Stimulated activated naive CD4-positive, alpha-beta T cell treated with Interleukin-2 at 50 U/mL for 16 hours (primary cell): ENCODE results near the gene PCDHGA6.
"Not testable (repeated sequence)": the region's sequence is repeated elsewhere in the genome, so short reads cannot be mapped to it uniquely, and the experiment has no call there.

Experiments
- DNase-seq: peaks from one replicate; lab custom pipeline; 2025; lab: John Stamatoyannopoulos, UW

PCDHGA6 gene

GRCh38 chr5:141373673-141374317 lies at the start of gene PCDHGA6:
TSS of gene PCDHGA6 (plus strand) at chr5:141373891. CDS start at chr5:141374084, 193 bp downstream.
- no peak for DNase-seq

- peak; percentile 73 for DNase-seq
Measured at GRCh38 chr5:141326088-141326854, 47.4 kb upstream of the PCDHGA6 start.

GRCh38 chr5:141328231-141328630 lies 45.5 kb upstream of the PCDHGA6 start:
- DNase-seq: no peak

GRCh38 chr5:141330299-141331080 lies 43.2 kb upstream of the PCDHGA6 start, which contains the start of gene PCDHGA1:
TSS of gene PCDHGA1 (plus strand) at chr5:141330514.
- DNase-seq: peak; percentile 11

GRCh38 chr5:141332571-141332970 lies 41.1 kb upstream of the PCDHGA6 start:
- not testable (repeated sequence) for DNase-seq

GRCh38 chr5:141338538-141339306 lies 35.0 kb upstream of the PCDHGA6 start, which contains the start of gene PCDHGA2:
TSS of gene PCDHGA2 (plus strand) at chr5:141338760.
- DNase-seq: no peak

GRCh38 chr5:141340781-141341354 lies 32.8 kb upstream of the PCDHGA6 start:
- not testable (repeated sequence) for DNase-seq

- DNase-seq: no peak
Measured at GRCh38 chr5:141342773-141343172, 30.9 kb upstream of the PCDHGA6 start.

GRCh38 chr5:141343242-141343952 lies 30.3 kb upstream of the PCDHGA6 start, which contains the start of gene PCDHGA3:
TSS of gene PCDHGA3 (plus strand) at chr5:141343829. CDS start at chr5:141344034, 205 bp downstream.
- DNase-seq: no peak

- DNase-seq: no peak
Measured at GRCh38 chr5:141343953-141344463, 29.7 kb upstream of the PCDHGA6 start.

- DNase-seq: no peak
Measured at GRCh38 chr5:141345327-141345726, 28.4 kb upstream of the PCDHGA6 start.

GRCh38 chr5:141346017-141346416 lies 27.7 kb upstream of the PCDHGA6 start:
- not testable (repeated sequence) for DNase-seq

- DNase-seq: peak; percentile 14
Measured at GRCh38 chr5:141349917-141350619, 23.6 kb upstream of the PCDHGA6 start, which contains the start of gene PCDHGB1. TSS of gene PCDHGB1 (plus strand) at chr5:141350099. CDS start at chr5:141350261, 162 bp downstream.

- no peak for DNase-seq
Measured at GRCh38 chr5:141351591-141351990, 22.1 kb upstream of the PCDHGA6 start.

- DNase-seq: no peak
Measured at GRCh38 chr5:141354900-141355469, 18.7 kb upstream of the PCDHGA6 start, which contains the start of gene PCDHGA4. TSS of gene PCDHGA4 (plus strand) at chr5:141355021. CDS start at chr5:141355108, 87 bp downstream.

- no peak for DNase-seq
Measured at GRCh38 chr5:141355641-141356040, 18.1 kb upstream of the PCDHGA6 start.

- no peak for DNase-seq
Measured at GRCh38 chr5:141356133-141356532, 17.6 kb upstream of the PCDHGA6 start.

- no peak for DNase-seq
Measured at GRCh38 chr5:141356950-141357349, 16.7 kb upstream of the PCDHGA6 start.
